Mononuclear cell (primary cell): ENCODE results near the gene SIGLEC1. TPM values are rescaled to one million over a fixed set of nuclear protein-coding genes. Genes with fewer than 3 reads are reported as not detected.

Experiments used
- H3K27me3 ChIP-seq: 2 replicates; pipeline ENCODE4 v1.6.0; 2011; ENCODE audit warnings: low read length, control low read depth; ENCODE audit not compliant: insufficient read depth
- H3K4me1 ChIP-seq: 2 replicates; pipeline ENCODE4 v1.5.1; 2011; ENCODE audit warnings: mild to moderate bottlenecking, low read length, control low read depth; ENCODE audit not compliant: insufficient read depth
- H3K4me3 ChIP-seq: 2 replicates; pipeline ENCODE4 v1.5.1; 2011; ENCODE audit warnings: mild to moderate bottlenecking, low read length, moderate library complexity
- H3K9me3 ChIP-seq: 2 replicates; pipeline ENCODE4 v1.5.1; 2011; ENCODE audit warnings: low read depth, mild to moderate bottlenecking, control low read depth, low read length
- total RNA-seq: library from RNA; depleted of rRNA; stranded (reverse); fragments of >200 nt; gene quantifications from one replicate; pipeline ENCODE4 v1.2.3, GENCODE V29; 2012

Gene SIGLEC1
- total RNA-seq, 1 donor, result 0.73 TPM

DNA sequence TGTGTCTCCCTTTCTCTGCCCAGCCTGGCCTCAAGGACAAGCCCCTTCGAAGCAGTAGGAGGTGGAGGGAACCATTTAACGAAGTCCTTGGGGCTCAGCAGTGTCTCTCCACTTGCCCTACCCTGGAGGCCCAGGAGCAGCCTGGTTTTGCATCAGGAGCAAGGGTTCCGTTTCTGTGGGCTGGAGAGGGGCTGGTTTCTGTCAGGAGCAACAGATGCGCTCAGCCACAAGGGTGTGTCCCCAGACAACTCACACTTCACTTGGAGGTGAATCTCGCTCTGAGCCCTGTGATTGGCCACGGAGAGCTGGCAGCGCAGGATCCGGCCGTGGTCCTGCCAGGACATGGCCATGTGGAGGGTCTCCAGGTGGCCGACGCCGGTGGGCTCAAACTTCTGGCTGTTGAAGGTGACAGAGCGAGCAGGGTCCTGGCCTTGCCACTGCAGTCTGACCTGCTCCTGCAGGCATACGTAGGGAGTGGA is 6.9 kb downstream of the SIGLEC1 start:
- H3K9me3 ChIP-seq, result no peaks in the 10 kb centered on the region
- peaks cover 9% of the 10 kb centered on the region for H3K4me1 ChIP-seq
- no peaks in the 10 kb centered on the region for H3K27me3 ChIP-seq
- H3K4me3 ChIP-seq, result no peak overlapping the region

DNA sequence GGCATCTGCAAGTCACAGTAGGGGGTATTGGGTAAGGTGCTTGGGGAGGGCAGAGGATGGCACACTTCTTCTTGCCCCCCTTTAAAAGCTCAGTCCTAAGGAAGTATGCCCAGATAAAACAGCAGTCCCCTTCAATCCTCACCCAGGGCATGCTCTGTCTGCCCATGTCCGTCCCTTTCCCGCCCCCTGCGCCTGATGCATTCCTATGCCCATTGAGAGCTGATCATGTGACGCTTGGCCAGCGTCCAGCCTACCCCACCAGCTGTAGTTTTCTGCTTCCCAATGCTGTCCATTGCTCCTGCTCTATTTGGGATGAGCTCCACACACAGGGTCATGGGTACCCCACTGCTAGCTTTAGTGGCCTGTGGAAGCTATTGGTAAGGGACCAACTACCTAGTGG is 8.3 kb downstream of the SIGLEC1 start:
- Histone ChIP-seq H3K4me3 (no peak overlapping the region), H3K27me3 (no peaks in the 10 kb centered on the region), H3K9me3 (no peaks in the 10 kb centered on the region), H3K4me1 (no peaks in the 10 kb centered on the region)

DNA sequence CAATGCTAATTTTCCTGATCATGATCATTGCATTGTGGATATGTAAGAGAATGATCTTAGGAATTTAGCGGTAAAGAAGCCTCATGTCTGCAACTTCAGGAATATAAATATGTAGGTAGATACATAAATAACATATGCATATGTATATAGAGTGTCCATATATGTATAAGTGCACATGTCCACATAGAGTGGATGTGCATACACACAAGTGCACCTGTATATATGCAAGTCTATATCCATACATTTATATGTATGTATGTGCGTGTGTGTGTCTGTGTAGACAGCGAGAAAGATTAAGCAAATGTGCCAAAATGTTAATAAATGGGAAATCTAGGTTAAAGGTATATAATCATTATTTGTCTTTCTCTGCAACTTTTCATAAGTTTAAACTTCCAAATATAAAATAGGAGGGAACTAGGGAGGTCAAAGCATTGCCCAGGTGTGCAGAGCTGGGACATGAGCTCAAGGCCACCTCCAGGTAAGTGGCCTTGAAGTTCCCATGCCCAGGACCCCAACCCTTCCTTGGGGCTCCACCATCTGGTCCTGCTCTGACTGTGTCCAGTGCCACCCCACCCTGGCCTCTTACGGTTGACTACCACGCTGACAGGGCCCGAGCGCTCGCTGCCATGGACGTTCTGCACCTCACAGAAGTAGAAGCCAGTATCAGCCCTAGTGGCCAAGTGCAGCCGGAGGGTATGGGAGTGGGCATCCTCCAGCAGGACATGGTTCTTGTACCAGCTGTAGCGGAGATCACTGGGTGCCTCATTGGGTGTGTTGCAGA is 9.6 kb downstream of the SIGLEC1 start:
- H3K4me1 ChIP-seq, result no peaks in the 10 kb centered on the region

DNA sequence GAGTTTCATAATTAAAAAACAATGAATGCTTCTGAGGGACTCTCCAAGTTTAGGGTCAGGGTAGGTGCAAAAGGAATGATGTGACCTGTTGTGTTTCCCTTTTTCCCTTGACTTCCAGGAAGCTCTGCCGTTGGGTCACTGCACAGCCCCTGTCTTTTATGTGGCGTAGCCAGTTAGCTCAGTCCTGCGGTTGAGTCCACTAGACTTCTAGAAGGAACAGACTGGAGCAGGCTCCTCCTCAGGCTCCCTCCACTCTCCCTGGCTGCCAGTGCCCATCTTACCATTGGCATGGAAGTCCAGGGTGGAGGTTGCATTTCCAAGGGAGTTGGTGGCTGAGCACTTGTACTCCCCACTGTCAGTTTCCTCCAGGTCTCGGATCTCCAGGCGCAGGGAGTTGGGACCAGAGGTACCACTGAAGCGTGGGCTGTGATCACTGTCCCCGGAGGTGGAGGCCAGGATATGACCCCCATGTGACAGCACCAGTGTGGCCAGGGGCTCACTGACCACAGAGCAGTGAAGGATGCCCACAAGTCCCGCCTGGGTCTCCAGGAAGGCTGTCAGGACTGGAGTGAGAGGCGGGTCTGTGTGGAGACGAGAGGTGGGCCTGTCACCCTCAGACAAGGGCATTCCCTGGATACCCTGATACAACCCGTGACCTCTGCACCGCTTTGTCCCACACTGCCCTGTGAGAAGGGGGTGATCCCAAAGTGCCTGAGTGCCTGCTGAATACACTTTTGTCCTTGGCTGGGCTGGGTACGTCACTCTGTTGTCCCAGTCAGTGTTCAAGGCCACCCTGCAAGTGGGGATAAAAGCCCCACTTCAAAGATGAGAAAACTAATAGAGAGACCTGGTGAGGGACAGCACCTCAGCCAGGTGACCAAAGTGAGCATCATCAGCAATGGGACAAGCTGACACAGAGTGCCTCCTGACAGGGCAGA is 11.1 kb downstream of the SIGLEC1 start:
- no peaks in the 10 kb centered on the region for H3K27me3 ChIP-seq
- no peaks in the 10 kb centered on the region for H3K9me3 ChIP-seq
- H3K4me3 ChIP-seq, result no peak overlapping the region

More for the DNA sequence above, 9.6 kb downstream of the SIGLEC1 start:
- no peak overlapping the region for H3K4me3 ChIP-seq
- no peaks in the 10 kb centered on the region for H3K9me3 ChIP-seq
- H3K27me3 ChIP-seq, result no peaks in the 10 kb centered on the region

DNA sequence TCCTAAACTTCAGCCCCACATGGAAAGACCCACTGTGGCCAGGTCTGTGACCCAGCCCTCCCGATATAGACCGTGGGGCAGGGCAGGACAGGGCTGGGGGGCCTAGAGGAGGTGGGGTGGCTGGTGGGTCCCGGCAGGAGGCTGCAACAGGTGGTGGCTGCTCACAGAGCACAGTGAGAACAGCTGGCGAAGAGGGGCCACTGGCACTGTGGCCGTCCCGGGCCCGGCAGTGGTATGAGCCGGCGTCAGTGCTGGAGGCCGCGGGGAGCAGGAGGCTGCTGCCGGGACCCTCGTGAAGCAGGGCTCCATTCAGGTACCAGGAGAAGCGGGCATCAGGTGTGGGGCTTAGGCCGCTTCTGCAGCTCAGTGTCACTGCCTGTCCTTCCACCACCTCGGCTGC is 13.4 kb downstream of the SIGLEC1 start:
- Histone ChIP-seq H3K9me3 (no peaks in the 10 kb centered on the region), H3K27me3 (no peaks in the 10 kb centered on the region), H3K4me3 (no peak overlapping the region), H3K4me1 (no peaks in the 10 kb centered on the region)

More for the DNA sequence above, 11.1 kb downstream of the SIGLEC1 start:
- no peaks in the 10 kb centered on the region for H3K4me1 ChIP-seq

DNA sequence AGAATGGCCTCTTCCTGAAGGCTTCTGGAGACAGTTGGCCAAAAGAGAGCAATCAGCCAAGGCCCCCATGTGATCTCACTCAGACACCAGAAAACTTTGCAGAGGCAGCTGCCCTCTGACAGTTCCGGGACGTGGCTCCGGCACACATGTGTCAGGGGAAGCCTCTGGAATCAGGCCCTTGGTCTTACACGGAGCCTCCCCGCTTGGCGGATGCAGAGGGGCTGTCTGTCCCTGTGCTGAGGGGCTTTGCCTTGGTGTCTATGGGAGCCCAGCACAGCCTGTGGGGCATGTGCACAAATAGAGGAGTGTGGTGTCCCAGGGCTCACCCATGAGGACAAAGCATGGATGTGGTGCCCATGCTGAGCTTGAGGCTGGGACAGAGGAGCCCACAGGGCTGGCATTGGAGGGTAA is 13.8 kb downstream of the SIGLEC1 start:
- Histone ChIP-seq H3K27me3 (no peaks in the 10 kb centered on the region), H3K4me3 (no peak overlapping the region), H3K9me3 (no peaks in the 10 kb centered on the region), H3K4me1 (no peaks in the 10 kb centered on the region)

DNA sequence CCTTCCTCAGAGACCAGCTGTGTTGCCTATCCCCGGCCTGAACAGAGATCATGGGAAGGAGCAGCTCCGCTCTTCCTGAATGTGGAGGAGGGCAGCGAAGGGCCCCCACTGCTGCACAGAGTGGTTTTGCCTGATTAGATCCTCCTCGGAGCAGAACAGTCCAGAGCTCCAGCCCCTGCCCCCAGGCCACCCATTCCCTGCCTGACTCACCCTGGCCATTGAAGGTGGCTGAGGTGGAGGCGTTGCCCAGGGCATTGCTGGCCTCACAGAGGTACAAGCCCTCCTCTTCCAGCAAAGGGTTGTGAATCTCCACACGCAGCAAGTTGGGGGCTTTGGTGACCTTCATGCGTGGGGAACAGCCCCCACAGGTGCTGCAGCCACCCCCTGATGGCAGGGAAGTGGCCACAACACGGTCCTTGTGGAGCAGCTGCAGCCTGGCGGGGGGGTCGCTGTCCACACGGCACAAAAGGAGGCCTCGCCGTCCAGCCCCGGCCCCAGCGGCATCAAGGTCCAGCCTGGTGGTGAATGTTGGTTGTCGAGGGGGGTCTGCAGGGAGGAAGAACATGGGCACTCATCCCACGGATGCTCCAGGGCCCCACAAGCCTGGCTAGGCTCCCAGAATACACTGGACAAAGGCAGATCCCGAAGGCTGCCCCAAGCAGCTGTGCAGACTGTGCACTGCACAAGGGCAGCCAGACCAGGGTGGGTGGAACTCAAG is 14.7 kb downstream of the SIGLEC1 start:
- H3K27me3 ChIP-seq, result no peaks in the 10 kb centered on the region
- H3K9me3 ChIP-seq, result no peaks in the 10 kb centered on the region
- H3K4me1 ChIP-seq, result no peaks in the 10 kb centered on the region
- H3K4me3 ChIP-seq, result no peak overlapping the region

DNA sequence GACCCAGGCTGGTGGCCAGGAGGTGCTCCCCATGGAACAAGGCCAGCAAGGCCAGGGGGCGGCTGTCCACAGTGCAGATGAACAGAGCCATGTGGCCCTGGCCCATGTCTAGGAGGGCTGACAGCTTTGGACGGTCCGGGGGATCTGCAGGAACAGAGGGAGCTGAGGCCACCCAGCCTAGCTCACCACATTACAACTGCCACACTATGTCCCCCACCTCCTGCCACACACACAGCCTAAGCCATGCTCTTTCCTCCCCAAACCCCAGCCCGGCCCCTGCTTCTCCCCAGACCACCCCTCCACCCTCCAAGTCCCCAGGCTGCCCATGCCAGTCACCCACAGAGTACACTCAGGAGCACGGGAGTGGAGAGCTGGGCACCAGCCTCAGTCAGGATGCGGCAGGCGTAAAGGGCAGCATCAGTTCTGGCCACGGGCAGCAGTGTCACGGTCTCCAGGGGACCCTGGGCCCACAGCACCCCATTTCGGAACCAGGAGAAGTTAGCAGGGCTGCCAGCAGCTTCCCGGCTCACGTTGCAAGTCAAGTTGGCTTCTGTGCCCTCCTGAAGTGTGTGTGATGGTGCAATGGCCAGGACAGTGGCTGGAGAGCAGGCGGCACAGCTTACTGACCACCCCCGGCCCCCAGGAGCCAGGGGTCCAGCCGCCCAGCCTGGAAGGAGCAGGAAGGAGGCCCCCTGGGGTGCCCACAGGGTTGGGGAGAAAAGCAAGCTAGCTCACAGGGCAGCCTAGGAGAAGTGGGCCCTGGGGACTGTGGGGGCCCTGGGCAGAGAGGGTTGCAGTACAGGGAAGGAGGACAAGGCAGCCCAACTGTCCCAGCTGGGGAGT is 15.4 kb downstream of the SIGLEC1 start:
- Histone ChIP-seq H3K9me3 (no peaks in the 10 kb centered on the region), H3K4me3 (no peak overlapping the region), H3K27me3 (no peaks in the 10 kb centered on the region)

DNA sequence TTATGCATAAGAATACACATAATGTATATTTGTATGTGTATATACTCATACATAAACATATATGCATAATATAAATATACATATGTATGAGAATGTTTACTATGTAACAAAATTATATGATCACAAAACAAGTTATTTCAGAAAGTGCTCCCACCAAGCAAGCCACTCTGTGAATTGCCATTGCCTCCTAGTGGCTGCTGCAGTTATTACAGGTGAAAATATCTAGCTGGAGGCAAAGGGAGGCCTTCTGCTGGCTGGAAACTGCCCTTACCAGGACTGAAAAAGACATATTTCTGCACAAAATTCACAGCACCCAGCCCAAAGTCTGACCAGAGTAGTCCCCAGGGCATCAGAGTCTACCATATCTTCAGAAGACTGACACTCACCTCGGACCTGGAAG is 16.2 kb downstream of the SIGLEC1 start:
- H3K4me3 ChIP-seq, result no peak overlapping the region
- H3K9me3 ChIP-seq, result no peaks in the 10 kb centered on the region
- no peaks in the 10 kb centered on the region for H3K27me3 ChIP-seq
- H3K4me1 ChIP-seq, result no peaks in the 10 kb centered on the region

More for the DNA sequence above, 15.4 kb downstream of the SIGLEC1 start:
- H3K4me1 ChIP-seq, result no peaks in the 10 kb centered on the region

DNA sequence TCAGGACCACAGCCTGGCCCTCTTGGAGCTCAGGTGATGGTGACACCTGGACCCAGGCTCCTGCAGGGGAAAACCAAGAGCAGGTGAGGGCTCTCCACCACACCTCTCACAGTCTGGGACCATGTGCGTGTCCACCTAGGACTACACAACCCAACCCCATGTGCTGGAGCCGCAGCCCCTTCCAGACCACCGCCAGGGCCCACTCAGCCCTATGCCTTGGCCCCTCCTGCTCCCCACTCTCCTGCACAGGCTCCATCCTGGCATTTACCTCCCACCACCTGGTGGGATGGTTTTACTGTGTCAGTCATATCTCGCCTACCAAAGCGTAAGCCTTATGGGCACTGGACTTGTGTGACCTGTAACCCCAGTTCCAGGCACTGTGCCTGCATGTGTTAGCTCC is 17.5 kb downstream of the SIGLEC1 start:
- H3K4me3 ChIP-seq, result no peak overlapping the region
- no peaks in the 10 kb centered on the region for H3K27me3 ChIP-seq
- H3K9me3 ChIP-seq, result no peaks in the 10 kb centered on the region
- H3K4me1 ChIP-seq, result no peaks in the 10 kb centered on the region

DNA sequence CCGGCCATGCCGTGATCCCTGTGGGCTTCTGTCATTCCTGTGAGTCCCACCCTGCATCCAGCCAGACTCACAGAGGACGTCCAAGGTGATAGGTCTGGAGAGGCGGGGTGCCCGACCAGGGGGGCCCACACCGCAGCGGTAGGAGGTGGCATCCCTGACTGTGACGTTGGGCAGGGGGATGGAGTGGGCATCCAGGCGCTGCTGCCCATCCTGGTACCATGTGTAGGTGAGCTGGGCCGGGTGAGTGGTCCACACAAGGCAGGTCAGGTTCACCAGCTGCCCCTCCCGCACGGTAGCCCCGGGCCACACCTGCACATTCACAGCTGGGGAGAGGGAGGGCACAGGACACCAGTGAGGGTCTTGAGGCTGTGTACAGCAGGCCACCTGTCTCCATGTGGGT is 19.0 kb downstream of the SIGLEC1 start:
- H3K9me3 ChIP-seq, result no peaks in the 10 kb centered on the region
- no peaks in the 10 kb centered on the region for H3K4me1 ChIP-seq
- no peaks in the 10 kb centered on the region for H3K27me3 ChIP-seq
- H3K4me3 ChIP-seq, result no peak overlapping the region

DNA sequence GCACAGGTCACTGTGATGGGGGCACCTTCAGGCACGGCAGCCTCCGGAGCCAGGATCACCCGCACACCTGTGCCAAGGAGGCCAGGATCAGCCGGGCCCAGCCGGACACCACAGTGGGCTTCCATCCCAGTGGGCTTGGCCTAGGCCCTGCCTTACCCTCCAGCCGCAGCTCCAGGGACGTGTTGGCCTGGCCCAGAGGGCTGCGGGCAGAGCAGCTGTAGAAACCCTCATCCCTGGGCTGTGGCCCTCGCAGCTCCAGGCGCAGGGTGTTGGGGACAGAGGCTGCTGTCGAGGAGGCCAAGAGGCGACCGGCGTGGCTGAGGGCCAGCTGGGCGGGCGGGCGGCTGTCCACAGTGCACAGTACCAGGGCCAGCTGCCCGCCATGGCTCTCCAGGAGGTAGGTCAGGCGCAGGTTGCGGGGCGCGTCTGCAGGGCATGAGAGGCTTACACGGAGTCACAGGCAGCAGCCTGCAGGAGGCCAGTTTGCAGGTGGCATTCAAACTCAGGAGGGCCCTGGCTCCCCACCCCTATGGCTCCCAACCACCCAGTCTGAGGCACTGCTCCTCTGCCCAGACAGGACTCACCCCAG is 19.6 kb downstream of the SIGLEC1 start:
- no peaks in the 10 kb centered on the region for H3K4me1 ChIP-seq
- no peak overlapping the region for H3K4me3 ChIP-seq
- H3K9me3 ChIP-seq, result no peaks in the 10 kb centered on the region
- H3K27me3 ChIP-seq, result no peaks in the 10 kb centered on the region

DNA sequence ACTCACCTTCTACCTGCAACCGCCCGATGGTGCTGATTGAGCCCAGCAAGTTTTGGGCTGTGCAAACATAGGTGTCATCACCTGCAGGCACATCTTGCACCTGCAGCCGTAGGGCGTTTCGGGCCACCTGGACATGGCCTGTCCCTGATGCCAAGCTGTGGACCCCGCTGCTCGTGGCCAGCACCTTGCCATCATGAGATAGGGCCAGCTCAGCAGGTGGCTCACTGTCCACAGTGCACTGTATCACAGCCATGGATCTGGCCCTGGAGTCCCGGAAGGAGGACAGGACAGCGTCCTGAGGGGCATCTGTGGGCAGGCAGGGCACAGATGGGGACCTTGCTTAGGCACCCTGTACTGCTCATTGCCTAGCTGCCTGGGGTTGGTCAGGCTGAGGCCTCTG is 20.5 kb downstream of the SIGLEC1 start:
- no peaks in the 10 kb centered on the region for H3K4me1 ChIP-seq
- H3K4me3 ChIP-seq, result no peak overlapping the region
- H3K9me3 ChIP-seq, result no peaks in the 10 kb centered on the region
- H3K27me3 ChIP-seq, result no peaks in the 10 kb centered on the region

DNA sequence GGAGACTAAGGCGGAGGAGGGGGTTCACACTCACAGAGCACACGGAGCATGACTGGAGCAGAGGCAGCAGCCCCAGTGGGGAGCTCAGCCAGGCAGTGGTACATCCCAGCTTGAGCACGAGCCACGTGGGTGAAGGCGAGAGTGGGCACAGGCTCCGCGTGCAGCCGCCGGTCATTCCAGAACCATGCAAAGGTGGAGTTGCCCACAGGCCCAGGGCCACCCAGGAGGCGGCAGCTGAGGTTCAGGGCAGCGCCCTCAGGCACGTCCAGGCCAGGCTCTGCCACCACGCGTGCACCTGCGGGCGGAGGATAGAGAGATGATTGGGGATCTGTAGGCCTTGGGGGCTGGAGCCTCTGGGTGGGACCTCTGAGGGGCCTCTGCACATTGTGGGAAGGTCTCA is 21.1 kb downstream of the SIGLEC1 start:
- no peaks in the 10 kb centered on the region for H3K27me3 ChIP-seq

More for the DNA sequence above, 21.1 kb downstream of the SIGLEC1 start:
- Histone ChIP-seq H3K4me3 (no peak overlapping the region), H3K9me3 (no peaks in the 10 kb centered on the region), H3K4me1 (no peaks in the 10 kb centered on the region)
